HG03571 (cell line): Measurements from ENCODE around the gene CRIP2.

Experiments used
- ATAC-seq: cut with Tn5 transposase; IDR thresholded peaks from one replicate; pipeline ENCODE4 v1.9.1; 2021; ENCODE audit not compliant: unreplicated experiment

Gene CRIP2

GRCh38 chr14:105442834-105443233 lies 31.8 kb upstream of the CRIP2 start:
- ATAC-seq, result no peak

GRCh38 chr14:105444859-105445258 lies 29.8 kb upstream of the CRIP2 start:
- ATAC-seq, result no peak

- ATAC-seq, result no peak
Observed at GRCh38 chr14:105445290-105445689, 29.3 kb upstream of the CRIP2 start.

GRCh38 chr14:105445901-105446845 lies 28.4 kb upstream of the CRIP2 start:
- ATAC-seq, result no peak

GRCh38 chr14:105446971-105447370 lies 27.6 kb upstream of the CRIP2 start:
- ATAC-seq, result no peak

- no peak for ATAC-seq
Observed at GRCh38 chr14:105447651-105448640, 26.7 kb upstream of the CRIP2 start.

GRCh38 chr14:105448706-105449111 lies 25.9 kb upstream of the CRIP2 start:
- ATAC-seq, result no peak

GRCh38 chr14:105449276-105450122 lies 25.1 kb upstream of the CRIP2 start:
- ATAC-seq, result no peak

GRCh38 chr14:105450123-105450505 lies 24.5 kb upstream of the CRIP2 start:
- no peak for ATAC-seq

- ATAC-seq, result no peak
Observed at GRCh38 chr14:105450864-105451720, 23.5 kb upstream of the CRIP2 start.

- no peak for ATAC-seq
Observed at GRCh38 chr14:105452963-105453362, 21.7 kb upstream of the CRIP2 start.

- no peak for ATAC-seq
Observed at GRCh38 chr14:105453847-105454246, 20.8 kb upstream of the CRIP2 start.

GRCh38 chr14:105455086-105455640 lies 19.5 kb upstream of the CRIP2 start:
- ATAC-seq, result no peak

- no peak for ATAC-seq
Observed at GRCh38 chr14:105455766-105456660, 18.6 kb upstream of the CRIP2 start.

GRCh38 chr14:105456736-105457617 lies 17.6 kb upstream of the CRIP2 start:
- ATAC-seq, result no peak

- no peak for ATAC-seq
Observed at GRCh38 chr14:105458010-105458409, 16.6 kb upstream of the CRIP2 start.

- no peak for ATAC-seq
Observed at GRCh38 chr14:105458571-105458970, 16.1 kb upstream of the CRIP2 start.
